Erythroblast (primary cell): ENCODE results near the gene PPP1R8.
"Not testable (repeated sequence)": the region's sequence is repeated elsewhere in the genome, so short reads cannot be mapped to it uniquely, and the experiment has no call there.

Source experiments
- DNase-seq, 2 experiments: peaks; one replicate each; lab custom pipeline; 2025; lab: John Stamatoyannopoulos, UW
- GATA1 ChIP-seq: IDR thresholded peaks from 2 replicates; pipeline ENCODE4 v1.6.1; 2011; ENCODE audit warnings: low read depth, mild to moderate bottlenecking, control low read depth, low read length, moderate library complexity
- POLR2A ChIP-seq: IDR thresholded peaks from 2 replicates; pipeline ENCODE4 v1.6.1; 2011; ENCODE audit warnings: mild to moderate bottlenecking, low read length

PPP1R8 gene

DNA sequence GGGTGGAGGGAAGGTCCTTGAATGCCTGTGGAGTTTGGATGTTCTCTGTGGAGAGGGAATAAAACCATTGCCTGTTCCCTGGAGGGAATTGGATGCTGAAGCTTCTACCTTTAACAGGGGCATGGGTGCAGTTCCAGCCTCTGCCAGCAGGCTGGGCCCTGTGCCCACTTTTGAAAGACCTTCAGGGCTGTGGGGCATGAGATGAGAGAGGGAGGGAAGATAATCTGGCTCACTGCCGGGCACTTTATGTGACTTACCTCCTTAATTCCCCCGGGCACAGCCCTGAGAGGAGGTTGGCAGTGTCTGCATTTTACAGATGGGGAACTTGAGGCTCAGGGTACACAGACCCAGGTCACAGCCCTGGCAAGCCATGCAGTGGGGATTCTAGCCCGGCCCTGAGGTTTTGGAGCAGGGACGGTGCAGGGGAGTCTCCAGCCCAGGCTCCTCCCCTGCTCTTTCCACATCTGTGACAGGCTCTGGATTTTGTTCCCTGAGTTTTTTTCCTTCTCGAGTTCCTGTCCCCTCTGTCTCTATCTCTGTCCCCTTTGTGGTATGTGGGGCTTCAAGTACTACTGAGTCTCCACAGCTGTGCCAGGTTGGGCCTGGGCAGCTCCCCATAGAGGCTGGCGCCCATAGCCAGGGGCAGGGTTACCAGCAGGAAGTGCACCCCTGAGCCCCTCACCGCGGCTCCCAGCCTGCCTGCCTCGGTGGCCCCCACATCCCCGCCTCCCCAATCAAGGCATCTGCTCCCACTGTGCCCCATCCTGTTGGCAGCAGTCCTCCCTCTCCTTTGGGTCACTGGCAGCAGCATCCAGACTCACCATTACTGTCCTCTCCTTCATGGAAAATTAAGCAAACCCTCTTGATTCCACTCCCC lies 27.7 kb downstream of the PPP1R8 start:
- peak; percentile 89 to 93 for DNase-seq
- TF ChIP-seq GATA1 = no peak
- TF ChIP-seq POLR2A = peak; percentile 38

DNA sequence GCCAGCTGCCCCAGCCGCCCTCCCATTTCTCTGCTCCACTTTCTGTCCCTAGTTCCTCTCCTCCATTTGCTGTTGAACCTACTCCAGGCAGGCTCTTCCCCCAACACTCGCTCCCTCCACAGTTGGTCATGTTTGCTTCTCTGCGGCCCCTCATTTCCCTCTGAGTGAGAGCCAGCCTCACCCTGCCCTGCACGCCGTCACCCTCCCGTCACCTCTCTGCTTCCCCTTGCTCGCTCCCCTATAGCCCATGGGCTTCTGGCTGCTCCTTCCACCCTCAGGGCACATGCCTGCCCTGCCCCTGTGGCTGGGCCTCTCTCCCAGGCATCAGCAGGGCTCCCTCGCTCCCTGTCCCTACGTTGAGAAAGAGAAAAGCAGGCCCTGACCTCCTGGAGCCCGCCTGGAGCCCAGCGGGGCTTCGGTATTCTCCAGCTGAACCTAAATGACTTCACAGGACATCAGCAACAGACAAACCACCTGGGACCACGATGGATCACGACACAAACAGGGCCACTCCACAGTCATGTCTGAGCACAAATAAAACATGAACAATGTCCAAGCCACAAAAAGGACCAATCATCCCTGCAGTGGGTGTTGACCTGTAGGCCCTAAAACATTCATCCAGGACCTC lies 28.5 kb downstream of the PPP1R8 start:
- DNase-seq = no peak
- TF ChIP-seq POLR2A = no peak
- no peak for TF ChIP-seq GATA1

DNA sequence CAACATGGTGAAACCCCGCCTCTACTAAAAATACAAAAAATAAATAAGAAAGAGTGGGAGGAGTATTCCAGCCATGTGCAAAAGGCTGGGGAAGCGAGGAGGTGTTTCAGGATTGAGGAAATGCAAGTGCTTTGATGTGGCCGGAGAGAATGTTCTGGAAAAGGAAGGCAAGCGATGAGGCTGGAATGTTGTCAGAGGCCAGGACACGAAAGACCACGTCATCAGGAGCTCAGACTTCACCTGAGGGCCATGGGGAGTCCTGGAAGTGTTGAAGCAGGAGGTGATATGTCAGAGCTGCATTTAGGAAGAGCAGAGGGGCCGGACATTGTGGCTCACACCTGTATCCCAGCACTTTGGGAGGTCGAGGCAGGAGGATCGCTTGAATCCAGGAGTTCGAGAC lies 30.9 kb downstream of the PPP1R8 start:
- DNase-seq = no peak
- TF ChIP-seq GATA1 (no peak), POLR2A (no peak)

DNA sequence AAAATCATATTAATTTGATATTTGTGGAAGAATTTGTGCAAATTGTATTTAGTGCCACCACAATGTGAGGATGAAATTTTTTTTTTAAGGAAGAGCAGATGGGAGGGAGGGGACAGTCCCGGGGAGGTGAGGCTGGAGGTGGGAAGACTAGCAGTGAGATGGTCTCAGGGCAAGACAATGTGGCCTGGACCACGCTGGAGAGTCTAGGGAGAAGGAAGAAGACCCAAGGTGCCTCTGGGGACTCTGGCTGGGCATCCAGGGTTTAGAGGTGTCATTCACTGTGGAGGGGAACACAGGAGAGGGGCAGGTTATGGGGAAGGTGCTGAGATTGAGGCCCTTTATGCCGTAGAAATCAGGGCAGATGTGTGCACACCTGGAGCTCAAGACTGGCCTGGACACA lies 31.4 kb downstream of the PPP1R8 start:
- DNase-seq = no peak
- no peak for TF ChIP-seq GATA1
- TF ChIP-seq POLR2A = no peak

DNA sequence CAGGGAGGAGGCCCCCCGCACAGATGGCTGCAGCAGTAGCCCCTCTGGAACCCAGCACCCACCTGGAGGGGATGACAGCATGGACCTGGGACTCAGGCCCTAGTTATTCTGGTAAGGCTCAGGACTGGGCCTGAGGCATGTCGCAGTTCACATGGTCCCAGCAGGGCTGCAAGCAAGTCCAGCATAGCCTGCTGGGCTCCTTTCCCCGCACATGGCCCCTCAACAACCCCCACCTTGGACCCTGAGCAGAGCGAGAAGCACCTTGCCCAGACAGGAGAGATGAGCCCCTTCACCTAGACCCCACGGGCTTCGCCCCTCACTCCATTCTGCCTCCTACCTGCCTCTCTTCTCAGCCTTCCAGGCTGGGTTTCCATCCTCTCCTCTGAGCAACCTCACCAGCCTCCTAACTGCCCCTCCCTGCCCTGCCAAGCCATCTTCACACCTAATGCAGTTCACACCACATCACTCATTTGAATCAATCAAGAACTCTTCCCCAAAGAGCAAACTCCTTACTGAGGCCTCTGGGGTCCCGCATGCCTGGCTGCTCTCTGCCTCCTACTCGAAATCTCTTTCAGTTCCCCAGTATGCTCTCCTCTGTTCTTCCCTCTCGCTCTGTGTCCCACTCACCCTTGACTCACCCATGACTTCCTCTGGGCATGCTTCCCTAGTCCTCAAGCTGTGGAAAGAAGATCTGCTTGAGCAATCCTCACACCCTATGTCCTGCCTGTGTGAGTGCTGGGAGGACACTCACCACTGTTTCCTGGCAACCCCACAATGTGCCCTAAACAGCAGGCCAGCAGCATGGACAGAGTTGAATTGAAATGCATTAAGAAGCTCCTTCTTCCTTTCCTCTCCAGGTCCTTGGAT lies 32.3 kb downstream of the PPP1R8 start:
- no peak for TF ChIP-seq GATA1
- no peak for TF ChIP-seq POLR2A
- peak in 1 of 2 experiments; percentile 60 for DNase-seq

DNA sequence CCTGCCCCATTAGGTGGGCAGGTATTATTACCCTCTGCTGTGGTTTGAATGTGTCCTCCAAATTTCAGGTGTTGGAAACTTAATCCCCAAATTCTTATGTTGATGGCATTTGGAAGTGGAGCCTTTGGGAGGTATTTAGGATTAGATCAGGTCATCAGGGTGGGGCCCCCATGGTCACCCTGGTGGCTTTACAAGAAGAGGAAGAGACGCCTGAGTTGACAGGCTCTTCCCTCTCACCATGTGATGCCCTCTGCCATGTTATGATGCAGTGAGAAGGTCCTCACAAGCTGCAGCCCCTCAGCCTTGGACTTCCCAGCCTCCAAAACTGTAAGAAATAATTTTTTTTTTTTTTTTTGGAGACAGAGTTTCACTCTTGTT lies 32.9 kb downstream of the PPP1R8 start:
- DNase-seq = peak in 1 of 2 experiments; percentile 51

DNA sequence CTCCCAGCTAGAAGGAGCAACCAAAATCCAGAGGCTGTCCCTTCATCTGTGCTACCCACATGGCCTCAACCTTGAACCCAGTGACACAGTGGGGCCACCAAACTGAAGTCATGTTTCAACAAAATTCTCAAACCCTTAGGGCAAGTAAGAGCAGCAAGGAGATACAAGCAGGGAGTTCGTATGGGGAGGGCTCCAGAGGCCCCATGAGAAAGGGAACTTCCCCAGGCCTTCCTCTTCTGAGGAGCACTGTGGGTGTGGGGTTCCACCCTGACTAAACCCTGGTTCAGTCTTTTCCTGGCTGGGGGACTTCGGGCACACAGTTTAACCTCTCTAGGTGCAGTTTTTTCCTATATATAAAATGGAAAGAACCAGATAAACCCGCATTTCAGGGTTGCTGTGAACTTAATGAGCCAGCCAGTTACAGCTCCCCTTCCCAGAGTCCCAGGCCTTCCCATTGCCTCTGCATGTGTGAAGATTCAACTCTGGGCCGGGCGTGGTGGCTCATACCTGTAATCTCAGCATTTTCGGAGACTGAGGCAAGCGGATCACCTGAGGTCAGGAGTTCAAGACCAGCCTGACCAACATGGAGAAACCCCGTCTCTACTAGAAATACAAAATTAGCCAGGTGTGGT lies 33.8 kb downstream of the PPP1R8 start:
- no peak for TF ChIP-seq GATA1
- TF ChIP-seq POLR2A = no peak
- no peak for DNase-seq

More for the DNA sequence above, 32.9 kb downstream of the PPP1R8 start:
- TF ChIP-seq POLR2A (no peak), GATA1 (no peak)

DNA sequence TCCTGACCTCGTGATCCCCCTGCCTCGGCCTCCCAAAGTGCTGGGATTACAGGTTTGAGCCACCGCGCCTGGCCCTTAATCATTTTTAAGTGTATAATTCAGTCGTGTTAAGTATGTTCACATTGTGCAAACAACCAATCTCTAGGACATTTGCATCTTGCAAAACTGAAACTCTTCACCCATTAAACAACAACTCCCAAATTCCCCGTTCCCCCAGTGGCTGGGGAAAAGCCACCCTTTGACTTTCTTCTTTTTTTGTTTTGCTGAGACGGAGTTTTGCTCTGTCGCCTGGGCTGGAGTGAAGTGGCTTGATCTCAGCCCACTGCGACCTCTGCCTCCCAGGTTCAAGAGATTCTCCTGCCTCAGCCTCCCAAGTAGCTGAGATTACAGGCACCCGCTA lies 35.2 kb downstream of the PPP1R8 start:
- DNase-seq = no peak
- no peak for TF ChIP-seq POLR2A
- no peak for TF ChIP-seq GATA1

DNA sequence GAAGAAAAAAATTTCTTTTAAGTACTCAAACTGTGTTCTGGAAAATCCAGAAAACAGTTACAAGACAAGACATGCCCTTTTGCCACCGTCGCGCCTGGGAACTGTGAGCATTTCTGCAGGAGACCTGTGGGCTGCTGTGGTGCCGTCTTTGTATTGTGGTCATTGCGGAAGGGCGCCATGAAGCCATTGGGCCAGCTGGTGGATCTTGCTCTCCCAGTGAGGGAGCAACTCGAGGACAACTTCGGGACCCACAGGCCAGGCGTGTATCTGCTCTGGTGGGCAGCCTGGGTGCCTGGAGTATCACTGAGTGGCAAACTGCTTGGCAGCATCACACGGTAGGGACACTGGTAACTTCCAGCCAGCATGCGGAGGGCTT lies 38.0 kb downstream of the PPP1R8 start:
- DNase-seq = peak in 1 of 2 experiments; percentile 43
- no peak for TF ChIP-seq GATA1
- TF ChIP-seq POLR2A = no peak

DNA sequence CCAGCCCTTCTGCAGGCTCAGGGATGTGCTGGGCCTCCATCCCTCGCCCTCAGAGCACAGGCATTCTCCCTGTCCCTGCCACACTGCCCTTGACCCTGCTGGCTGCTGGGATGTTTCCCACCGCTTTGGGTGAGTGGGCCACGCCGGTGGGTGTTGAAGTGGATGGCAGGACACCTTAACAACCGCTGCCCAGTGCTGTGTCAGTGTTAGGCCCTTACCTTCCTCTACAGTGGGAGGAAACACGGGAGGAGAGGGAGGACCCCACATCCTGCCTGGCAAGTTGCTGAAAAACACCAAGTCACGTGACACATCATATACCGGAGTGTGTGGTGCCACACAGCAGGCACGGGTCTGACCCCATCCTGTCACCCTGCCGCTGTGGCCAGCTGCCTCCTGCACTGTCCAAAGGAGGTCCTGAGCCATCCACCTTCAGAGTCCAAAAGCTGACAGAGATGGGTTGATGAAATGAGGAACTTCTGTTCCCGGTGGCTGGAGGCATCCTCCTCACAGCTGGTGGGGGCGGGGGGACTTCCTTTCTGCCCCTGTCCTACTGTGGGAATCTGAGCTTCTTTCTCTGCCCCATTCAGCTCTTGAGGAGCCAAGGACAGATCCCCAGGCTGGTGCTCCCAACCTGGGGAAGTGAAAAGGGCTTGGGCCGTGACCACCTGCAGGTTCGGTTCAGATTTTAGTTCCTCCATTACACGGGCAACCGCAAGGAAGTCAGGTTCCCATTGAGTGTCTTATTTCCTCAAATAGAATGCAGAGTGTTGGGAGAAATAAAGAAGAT lies 38.5 kb downstream of the PPP1R8 start:
- peak in 1 of 2 experiments; percentile 56 for DNase-seq
- TF ChIP-seq GATA1 (no peak), POLR2A (peak; percentile 72)

DNA sequence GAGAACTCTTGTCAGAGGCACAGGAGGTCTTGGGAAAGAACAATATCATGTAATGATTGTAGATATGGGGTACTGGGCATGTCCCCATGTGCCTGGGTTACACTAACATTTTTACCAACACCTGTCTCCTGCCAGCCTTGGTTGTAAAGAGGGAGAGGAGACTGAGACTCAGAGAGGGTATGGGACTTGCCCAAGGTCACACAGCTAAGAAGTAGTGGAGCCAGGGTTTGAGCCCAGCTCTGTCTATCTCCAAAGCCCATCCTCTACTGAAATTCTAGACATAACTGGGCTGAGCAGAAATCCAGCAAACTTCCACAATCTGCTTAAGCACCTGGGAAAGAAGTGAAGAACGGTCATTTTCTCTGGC lies 39.1 kb downstream of the PPP1R8 start:
- no peak for DNase-seq
- TF ChIP-seq POLR2A = no peak
- TF ChIP-seq GATA1 = no peak

DNA sequence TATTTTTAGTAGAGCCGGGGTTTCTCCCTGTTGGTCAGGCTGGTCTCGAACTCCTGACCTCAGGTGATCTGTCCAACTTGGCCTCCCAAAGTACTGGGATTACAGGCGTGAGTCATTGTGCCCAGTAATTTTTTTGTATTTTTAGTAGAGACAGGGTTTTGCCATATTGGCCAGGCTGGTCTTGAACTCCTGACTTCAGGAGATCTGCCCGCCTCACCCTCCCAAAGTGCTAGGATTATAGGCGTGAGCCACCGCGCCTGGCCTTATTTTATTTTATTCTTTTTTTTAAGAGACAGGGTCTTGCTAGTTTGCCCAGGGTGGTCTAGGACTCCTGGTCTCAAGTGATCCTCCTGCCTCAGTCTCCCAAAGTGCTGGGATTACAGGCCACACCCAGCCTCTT lies 40.5 kb downstream of the PPP1R8 start:
- not testable (repeated sequence) for DNase-seq

DNA sequence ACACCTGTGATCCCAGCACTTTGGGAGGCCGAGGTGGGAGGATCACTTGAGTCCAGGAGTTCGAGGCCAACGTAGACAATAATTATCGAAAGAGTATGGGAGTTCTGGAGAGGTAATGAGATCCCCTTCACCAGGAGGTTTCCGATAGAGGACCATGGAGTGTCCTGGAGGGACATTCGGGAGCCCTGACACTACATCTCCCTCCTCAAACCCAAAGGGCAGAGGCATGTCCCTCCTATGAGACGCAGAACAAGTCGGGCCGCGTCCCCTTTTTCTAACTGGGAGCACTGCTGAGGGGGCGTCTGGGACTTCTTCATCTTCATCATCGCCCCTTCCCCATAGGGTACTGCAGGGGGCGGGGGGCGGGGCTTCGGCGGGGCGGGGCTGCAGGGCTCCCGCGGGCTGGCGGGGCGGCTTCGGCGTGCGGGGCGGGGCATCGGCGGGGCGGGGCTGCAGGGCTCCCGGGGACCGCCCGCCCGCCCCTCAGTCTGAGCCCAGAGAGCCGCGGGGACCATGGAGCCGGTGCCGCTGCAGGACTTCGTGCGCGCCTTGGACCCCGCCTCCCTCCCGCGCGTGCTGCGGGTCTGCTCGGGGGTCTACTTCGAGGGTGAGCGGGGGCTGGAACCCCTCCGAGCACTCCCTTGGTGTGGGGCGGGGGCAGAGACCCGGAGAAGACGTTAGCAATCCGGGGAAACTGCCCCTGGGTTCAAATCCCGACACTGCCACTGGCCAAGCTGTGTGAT lies 41.6 kb downstream of the PPP1R8 start, which contains the start of gene THEMIS2:
Gene THEMIS2, plus strand, starts transcription at position 486 of the 743 bp plus-strand sequence. Its CDS starts 28 bp downstream, at position 514.
- peak in 1 of 2 experiments; percentile 85 for DNase-seq
- TF ChIP-seq POLR2A (peak; percentile 85), GATA1 (no peak)
